Measurements from ENCODE around the gene LARGE1.

LARGE1 gene

GRCh38 chr22:33562501-33562900 is 357.8 kb downstream of the LARGE1 start:
- Histone ChIP-seq H3K4me3 (peak overlapping the region in 1 of 10 experiments; percentile 35; a peak in 1 of 20 replicates), H3K27me3 (no peaks in the 10 kb centered on the region), H3K4me1 (peaks cover 15 to 52% (median 47%) of the 10 kb centered on the region in 10 experiments), H3K9me3 (replicated peaks in 1 of 11) (peaks cover 8 to 53% (median 44%) of the 10 kb centered on the region in 11 experiments; a peak in 21 of 22 replicates), H3K4me2 (peak overlapping the region in 9 of 11 experiments; percentile 67 to 93 (median 81); a peak in 18 of 22 replicates), H4K20me1 (no peaks in the 10 kb centered on the region), H3K27ac (peak overlapping the region in 7 of 11 experiments; percentile 16 to 79 (median 68); a peak in 11 of 22 replicates), H3K9ac (0 out of 22 replicates have a peak overlapping the region, but pooled peaks of 1 of the 11 experiments have one; percentile 57), H3K36me3 (peaks cover 20 to 65% (median 38%) of the 10 kb centered on the region in 11 experiments; a peak in 21 of 22 replicates)
- no peak for TF ChIP-seq Cebpa-rat (IDR thresholded peaks at IDR 0.05)

DNA sequence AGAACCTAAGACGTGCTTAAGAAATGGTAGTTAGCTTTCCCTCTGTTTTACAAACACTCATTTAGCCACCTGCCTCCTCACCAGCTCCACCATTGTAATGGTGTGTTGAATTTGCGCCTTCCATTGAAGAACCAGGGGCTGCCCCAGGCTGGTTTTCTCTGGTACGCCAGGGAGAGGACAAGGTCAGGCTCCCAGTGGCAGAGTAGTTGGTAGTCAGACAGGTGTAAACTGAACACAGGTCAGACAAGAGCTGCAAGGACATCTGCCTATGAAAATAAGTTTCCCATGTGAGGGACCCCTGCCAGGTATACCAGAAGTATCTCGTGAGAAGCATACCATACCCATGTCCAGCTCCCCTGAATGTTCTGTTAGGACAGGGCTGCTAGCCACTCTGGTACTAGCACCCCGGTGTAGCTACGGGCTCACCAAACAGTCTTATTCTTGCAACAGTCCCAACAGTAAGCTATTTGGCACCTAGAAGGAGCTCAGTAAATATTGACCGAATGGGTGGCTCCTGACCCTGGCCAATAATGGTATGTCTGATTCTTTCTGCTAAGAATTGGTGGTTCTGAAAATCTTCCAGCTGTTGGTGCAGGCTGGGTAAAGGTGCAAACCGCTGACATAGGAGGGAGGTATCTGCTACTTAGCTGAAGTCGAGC is 359.0 kb downstream of the LARGE1 start:
- Histone ChIP-seq H3K27ac (no peak overlapping the region), H3K36me3 (peaks cover 20 to 63% (median 38%) of the 10 kb centered on the region in 11 experiments; a peak in 21 of 22 replicates), H3K4me1 (peaks cover 15 to 49% (median 35%) of the 10 kb centered on the region in 10 experiments), H4K20me1 (no peaks in the 10 kb centered on the region), H3K9ac (no peak overlapping the region), H3K4me3 (no peak overlapping the region), H3K9me3 (replicated peaks in 1 of 11) (peaks cover 1 to 46% (median 39%) of the 10 kb centered on the region in 11 experiments; a peak in 20 of 22 replicates), H3K27me3 (no peaks in the 10 kb centered on the region), H3K4me2 (no peak overlapping the region)
- TF ChIP-seq Cebpa-rat (IDR thresholded peaks at IDR 0.05), result no peak

DNA sequence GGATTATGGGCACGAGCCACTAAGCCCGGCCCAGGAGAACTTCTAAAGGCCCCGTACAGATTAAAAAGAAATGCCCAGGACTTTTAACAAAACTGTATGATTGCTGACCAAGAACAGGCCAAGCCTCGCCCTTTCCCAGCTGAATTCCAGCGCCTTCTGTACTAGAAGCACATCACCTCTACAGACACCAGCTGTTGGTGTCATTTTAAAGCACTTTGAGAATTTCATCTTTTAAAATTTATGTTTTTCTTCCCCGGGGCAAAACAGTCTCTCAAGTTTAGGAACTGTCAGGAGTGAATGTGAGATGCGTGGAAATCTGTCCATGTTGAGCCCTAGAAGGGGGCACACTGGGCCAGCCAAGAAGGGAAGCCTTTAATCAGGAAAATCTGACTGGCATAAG is 362.4 kb downstream of the LARGE1 start:
- TF ChIP-seq Cebpa-rat (IDR thresholded peaks at IDR 0.05), result no peak
- H4K20me1 ChIP-seq, result no peaks in the 10 kb centered on the region

GRCh38 chr22:33555814-33556522 is 364.3 kb downstream of the LARGE1 start:
- Histone ChIP-seq H3K4me2 (peak overlapping the region in 2 of 11 experiments; percentile 7 to 22; a peak in 1 of 22 replicates), H3K9ac (no peak overlapping the region), H3K36me3 (peaks cover 6 to 52% (median 24%) of the 10 kb centered on the region in 11 experiments; a peak in 19 of 22 replicates), H3K4me1 (peaks cover 10 to 58% (median 22%) of the 10 kb centered on the region in 10 experiments), H3K27me3 (no peaks in the 10 kb centered on the region), H3K9me3 (replicated peaks in 1 of 11) (peaks cover 0 to 25% (median 18%) of the 10 kb centered on the region in 11 experiments; a peak in 16 of 22 replicates), H4K20me1 (no peaks in the 10 kb centered on the region), H3K4me3 (no peak overlapping the region), H3K27ac (peak overlapping the region in 3 of 11 experiments; percentile 18 to 47 (median 34); a peak in 2 of 22 replicates)
- no peak for TF ChIP-seq Cebpa-rat (IDR thresholded peaks at IDR 0.05)

More for the DNA sequence above, 362.4 kb downstream of the LARGE1 start:
- Histone ChIP-seq H3K9me3 (replicated peaks in 1 of 11) (peaks cover 0 to 37% (median 29%) of the 10 kb centered on the region in 11 experiments; a peak in 19 of 22 replicates), H3K36me3 (peaks cover 20 to 64% (median 37%) of the 10 kb centered on the region in 11 experiments; a peak in 21 of 22 replicates), H3K9ac (no peak overlapping the region), H3K4me2 (no peak overlapping the region), H3K27ac (0 out of 22 replicates have a peak overlapping the region, but pooled peaks of 1 of the 11 experiments have one; percentile 13), H3K4me3 (no peak overlapping the region), H3K27me3 (no peaks in the 10 kb centered on the region), H3K4me1 (peaks cover 14 to 56% (median 27%) of the 10 kb centered on the region in 10 experiments)

- peak overlapping the region in 4 of 10 experiments; percentile 8 to 38 (median 22); a peak in 4 of 20 replicates for H3K4me3 ChIP-seq
- H3K9ac ChIP-seq, result peak overlapping the region in 4 of 11 experiments; percentile 19 to 52 (median 48); a peak in 4 of 22 replicates
- peak overlapping the region in 9 of 11 experiments; percentile 7 to 78 (median 64); a peak in 15 of 22 replicates for H3K27ac ChIP-seq
- peaks cover 10 to 58% (median 22%) of the 10 kb centered on the region in 10 experiments for H3K4me1 ChIP-seq
- no peaks in the 10 kb centered on the region for H4K20me1 ChIP-seq
- H3K9me3 ChIP-seq (replicated peaks in 1 of 11), result peaks cover 0 to 22% (median 14%) of the 10 kb centered on the region in 11 experiments; a peak in 12 of 22 replicates
- H3K27me3 ChIP-seq, result no peaks in the 10 kb centered on the region
- H3K36me3 ChIP-seq, result peaks cover 0 to 50% (median 20%) of the 10 kb centered on the region in 11 experiments; a peak in 15 of 22 replicates
- TF ChIP-seq Cebpa-rat (IDR thresholded peaks at IDR 0.05), result peak in 8 of 11 experiments; percentile 11 to 84 (median 66); a peak in 14 of 22 replicates
- H3K4me2 ChIP-seq, result peak overlapping the region; percentile 10 to 93 (median 69)
Measured at GRCh38 chr22:33553493-33553892, 366.8 kb downstream of the LARGE1 start.

DNA sequence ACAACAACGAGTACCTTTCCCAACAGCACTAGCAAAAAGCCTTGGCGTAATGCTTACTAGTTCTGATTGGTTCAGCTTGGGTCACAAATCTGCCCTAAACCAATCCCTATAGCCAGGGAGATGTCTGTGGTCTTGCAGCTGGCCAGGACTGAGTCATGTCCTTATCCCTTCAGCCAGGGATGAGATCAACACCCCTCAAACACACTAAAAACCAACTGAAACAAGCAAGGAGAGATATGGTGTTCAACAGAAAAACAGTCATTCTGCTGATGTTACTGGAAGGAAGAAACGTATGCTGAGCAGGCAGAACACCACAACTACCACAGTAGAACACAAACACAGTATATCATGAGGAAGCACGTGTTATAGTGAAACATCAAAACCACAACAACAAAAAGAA is 375.6 kb downstream of the LARGE1 start:
- Histone ChIP-seq H3K27me3 (no peaks in the 10 kb centered on the region), H3K4me1 (peaks cover 10 to 55% (median 45%) of the 10 kb centered on the region in 10 experiments), H3K4me2 (peak overlapping the region in 9 of 11 experiments; percentile 3 to 61 (median 27); a peak in 12 of 22 replicates), H4K20me1 (no peaks in the 10 kb centered on the region), H3K36me3 (peaks cover 3 to 58% (median 24%) of the 10 kb centered on the region in 11 experiments; a peak in 16 of 22 replicates), H3K27ac (peak overlapping the region in 8 of 11 experiments; percentile 6 to 73 (median 47); a peak in 14 of 22 replicates), H3K9ac (peak overlapping the region in 2 of 11 experiments; percentile 31 to 50; a peak in 2 of 22 replicates), H3K4me3 (no peak overlapping the region), H3K9me3 (replicated peaks in 1 of 11) (peaks cover 3 to 46% (median 23%) of the 10 kb centered on the region in 11 experiments; a peak in 19 of 22 replicates)
- no peak for TF ChIP-seq Cebpa-rat (IDR thresholded peaks at IDR 0.05)

DNA sequence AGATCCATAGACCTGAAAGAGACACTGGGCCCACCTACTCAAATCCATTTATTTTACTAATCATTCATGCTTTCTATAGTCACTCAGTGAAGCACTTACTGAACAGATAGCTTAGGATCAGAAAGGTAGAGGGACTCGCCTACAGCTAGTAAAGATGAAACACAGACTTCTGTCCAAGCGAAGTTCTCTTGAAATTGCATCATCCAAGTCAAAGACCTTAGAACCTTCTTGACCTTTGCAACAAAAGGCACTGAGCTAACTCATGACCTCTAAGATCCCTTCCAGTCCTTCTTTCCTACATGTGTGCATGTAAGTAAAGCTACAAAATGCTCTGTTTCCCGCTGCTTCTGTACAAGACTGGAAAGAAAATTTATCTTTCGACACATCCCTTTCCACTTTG is 377.6 kb downstream of the LARGE1 start:
- no peaks in the 10 kb centered on the region for H4K20me1 ChIP-seq
- peaks cover 0 to 28% (median 17%) of the 10 kb centered on the region in 11 experiments; a peak in 17 of 22 replicates for H3K9me3 ChIP-seq (replicated peaks in 1 of 11)
- TF ChIP-seq Cebpa-rat (IDR thresholded peaks at IDR 0.05), result no peak
- H3K27ac ChIP-seq, result peak overlapping the region in 8 of 11 experiments; percentile 3 to 47 (median 15); a peak in 9 of 22 replicates
- H3K27me3 ChIP-seq, result no peaks in the 10 kb centered on the region
- H3K4me3 ChIP-seq, result no peak overlapping the region
- H3K4me1 ChIP-seq, result peaks cover 23 to 74% (median 64%) of the 10 kb centered on the region in 10 experiments
- peak overlapping the region; percentile 2 to 66 (median 35); a peak in 15 of 22 replicates for H3K4me2 ChIP-seq
- H3K36me3 ChIP-seq, result peaks cover 0 to 38% (median 8%) of the 10 kb centered on the region in 11 experiments; a peak in 9 of 22 replicates
- H3K9ac ChIP-seq, result no peak overlapping the region

DNA sequence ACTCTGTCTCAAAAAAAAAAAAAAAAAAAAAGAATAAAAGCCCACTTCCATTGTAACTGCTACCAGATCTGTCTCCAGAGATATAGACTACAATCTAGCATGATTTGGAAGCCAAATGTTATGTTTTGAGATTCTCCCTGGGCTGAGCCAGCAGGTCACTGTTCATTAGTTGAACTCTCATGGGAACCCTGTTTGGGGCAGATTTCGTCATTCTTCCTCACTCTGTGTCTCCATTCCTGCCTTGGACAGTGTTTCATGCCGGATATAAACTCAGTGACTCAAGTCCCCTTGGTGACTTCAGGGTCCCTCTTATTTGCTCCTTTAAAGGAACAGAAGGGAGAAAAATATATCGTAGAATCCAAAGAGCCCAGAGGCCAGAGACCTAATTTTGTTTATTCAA is 378.1 kb downstream of the LARGE1 start:
- Histone ChIP-seq H3K9me3 (replicated peaks in 1 of 11) (peaks cover 0 to 22% (median 14%) of the 10 kb centered on the region in 11 experiments; a peak in 17 of 22 replicates), H3K4me2 (peak overlapping the region; percentile 2 to 66 (median 35); a peak in 16 of 22 replicates), H3K36me3 (peaks cover 0 to 36% (median 8%) of the 10 kb centered on the region in 11 experiments; a peak in 9 of 22 replicates), H3K4me3 (no peak overlapping the region), H3K27ac (peak overlapping the region in 8 of 11 experiments; percentile 3 to 47 (median 19); a peak in 9 of 22 replicates), H4K20me1 (no peaks in the 10 kb centered on the region), H3K9ac (no peak overlapping the region), H3K27me3 (no peaks in the 10 kb centered on the region), H3K4me1 (peaks cover 23 to 78% (median 66%) of the 10 kb centered on the region in 10 experiments)
- TF ChIP-seq Cebpa-rat (IDR thresholded peaks at IDR 0.05), result no peak

Measured in BLaER1 treated with 17β-estradiol and CSF1 and Interleukin-3, amounts not matched to agents 10 nM and 100 nM (cell line).